ENCODE measurements around the gene ADGRD1.

GRCh38 chr12:131116468-131117117, 162.9 kb downstream of the ADGRD1 start:
- TF ChIP-seq CTCF (IDR thresholded peaks at IDR 0.05) (no peak), NFE2L1 (CRISPR knock-in tag; IDR thresholded peaks at IDR 0.05) (no peak), TP53 (CRISPR knock-in tag; IDR thresholded peaks at IDR 0.05) (no peak), JUN (CRISPR knock-in tag; IDR thresholded peaks at IDR 0.05) (no peak), CREM (CRISPR knock-in tag; IDR thresholded peaks at IDR 0.05) (no peak), CREB1 (CRISPR knock-in tag; IDR thresholded peaks at IDR 0.05) (no peak), AR (CRISPR knock-in tag; IDR thresholded peaks at IDR 0.05) (no peak), KAT7 (CRISPR knock-in tag; IDR thresholded peaks at IDR 0.05; ENCODE audit: borderline replicate concordance) (no peak), SP1 (CRISPR knock-in tag; conservative IDR thresholded peaks at IDR 0.05) (no peak), USF2 (CRISPR knock-in tag; IDR thresholded peaks at IDR 0.05) (no peak), E2F4 (CRISPR knock-in tag; IDR thresholded peaks at IDR 0.05; ENCODE audit: borderline replicate concordance, low read depth) (no peak), STAT6 (CRISPR knock-in tag; conservative IDR thresholded peaks at IDR 0.05; ENCODE audit: low read depth) (no peak)

Measured in WTC11 (cell line).